Lower leg skin (tissue), 3 donors: ENCODE results near the gene TRAPPC14.

ENCODE experiments used
- CTCF ChIP-seq, 3 donors: fragments of 450-650 bp; IDR thresholded peaks; one replicate each; pipeline ENCODE4 v1.5.1; 2016; ENCODE audit warnings: antibody characterized with exemption in 3 of 3, mild to moderate bottlenecking in 3 of 3, moderate library complexity in 2 of 3
- POLR2A ChIP-seq, 2 donors: fragments of 450-650 bp; IDR thresholded peaks; one replicate each; pipeline ENCODE4 v1.6.1; 2016 to 2017; ENCODE audit warnings: antibody characterized with exemption in 2 of 2, mild to moderate bottlenecking in 1 of 2, moderate library complexity in 1 of 2

- TF ChIP-seq CTCF (IDR thresholded peaks at IDR 0.05): no peak
- TF ChIP-seq POLR2A (IDR thresholded peaks at IDR 0.05): no peak
Measured at GRCh38 chr7:100163871-100164270, 5.3 kb upstream of the TRAPPC14 start.
